HT-29 (cell line): ENCODE results near the gene FKBP1A. TPM values are rescaled to one million over a fixed set of nuclear protein-coding genes. Genes with fewer than 3 reads are reported as not detected.

Experiments
- DNase-seq: peaks from one replicate; pipeline ENCODE4 v3.0.0-alpha.2; 2015; ENCODE audit warnings: low spot score
- total RNA-seq: library from RNA; depleted of rRNA; stranded (reverse); fragments of >200 nt; shearing (Covaris generic); gene quantifications from 2 replicates; pipeline ENCODE4 v1.2.3, GENCODE V29; 2014; rRNA removed

The FKBP1A gene
- total RNA-seq, 1 experiment from 2014 or later: 86.3 TPM

- no peak for DNase-seq
Observed at GRCh38 chr20:1320016-1320415, 72.8 kb downstream of the FKBP1A start.

GRCh38 chr20:1319462-1319861, 73.4 kb downstream of the FKBP1A start:
- no peak for DNase-seq

- no peak for DNase-seq
Observed at GRCh38 chr20:1319051-1319450, 73.8 kb downstream of the FKBP1A start.

Other genes starting within 250 kb of the FKBP1A start
- gene TMEM74B, start 208.1 kb downstream of the FKBP1A start, total RNA-seq: 8.8 and 8.9 TPM in 2 replicates
- gene C20orf202, start 189.6 kb downstream of the FKBP1A start, total RNA-seq: 0.13 TPM in 1 of 2 replicates, not detected in the other
- not detected in 2 replicates for gene RAD21L1, start 167.0 kb downstream of the FKBP1A start, total RNA-seq
- 0.13 and 0.36 TPM in 2 replicates for gene SNPH, start 126.8 kb downstream of the FKBP1A start, total RNA-seq
- gene SDCBP2, start 63.9 kb downstream of the FKBP1A start, total RNA-seq: 19.1 and 22.4 TPM in 2 replicates
- gene NSFL1C, start 73.8 kb upstream of the FKBP1A start, total RNA-seq: 38.6 and 39.9 TPM in 2 replicates
- not detected in 2 replicates for gene SIRPB2, start 98.4 kb upstream of the FKBP1A start, total RNA-seq
- not detected in 2 replicates for gene SIRPD, start 164.7 kb upstream of the FKBP1A start, total RNA-seq
- 0.47 TPM in 1 of 2 replicates, not detected in the other for gene SIRPB1, start 227.0 kb upstream of the FKBP1A start, total RNA-seq